SIG-M5 treated with dmso at 0.1 percent for 504 hours (cell line): ENCODE data around the gene ATP9B.
"Not testable (repeated sequence)": the region's sequence is repeated elsewhere in the genome, so short reads cannot be mapped to it uniquely, and the experiment has no call there.

ENCODE experiments used
- DNase-seq: peaks from one replicate; lab custom pipeline; 2025; ENCODE audit not compliant: unreplicated experiment; lab: John Stamatoyannopoulos, UW

The ATP9B gene

DNA sequence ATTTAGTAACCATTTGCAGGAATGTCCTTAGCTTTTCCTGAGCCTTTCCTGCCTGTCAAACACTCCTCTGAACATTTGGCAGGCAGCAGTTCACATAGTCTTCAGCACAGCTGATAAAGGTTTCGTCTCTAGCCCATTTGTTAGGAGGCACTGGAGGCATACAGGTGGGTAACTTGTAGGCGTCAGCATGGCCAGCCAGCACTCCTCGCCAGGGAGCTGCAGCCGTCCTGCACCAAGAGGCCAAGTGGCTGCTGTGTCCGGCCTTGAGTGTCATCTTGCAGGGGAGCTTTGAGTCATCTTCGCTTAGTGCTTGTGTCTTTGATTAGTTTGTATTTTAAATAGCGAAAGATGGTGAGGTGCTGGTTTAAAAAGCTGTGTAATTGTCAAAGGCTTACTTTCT lies 206.3 kb downstream of the ATP9B start:
- no peak for DNase-seq

DNA sequence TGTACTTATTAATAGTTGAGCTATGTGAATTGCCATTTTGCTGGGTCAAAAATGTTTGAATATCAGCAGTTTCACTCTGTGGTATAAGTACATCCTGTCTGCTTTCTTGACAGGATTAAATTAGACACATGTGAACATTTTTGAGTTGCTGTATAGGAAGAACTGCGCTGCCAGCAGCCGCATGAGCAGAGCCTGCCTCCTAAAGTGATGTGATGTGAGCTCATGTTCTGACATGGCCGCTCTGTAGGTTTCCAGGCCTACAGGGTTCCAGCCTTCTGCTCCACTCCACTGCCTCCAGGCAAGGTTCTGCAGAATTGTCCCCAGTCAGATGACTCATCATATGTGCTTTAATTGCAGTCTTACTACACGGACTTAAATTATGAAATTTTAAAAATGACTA lies 206.8 kb downstream of the ATP9B start:
- DNase-seq = no peak

DNA sequence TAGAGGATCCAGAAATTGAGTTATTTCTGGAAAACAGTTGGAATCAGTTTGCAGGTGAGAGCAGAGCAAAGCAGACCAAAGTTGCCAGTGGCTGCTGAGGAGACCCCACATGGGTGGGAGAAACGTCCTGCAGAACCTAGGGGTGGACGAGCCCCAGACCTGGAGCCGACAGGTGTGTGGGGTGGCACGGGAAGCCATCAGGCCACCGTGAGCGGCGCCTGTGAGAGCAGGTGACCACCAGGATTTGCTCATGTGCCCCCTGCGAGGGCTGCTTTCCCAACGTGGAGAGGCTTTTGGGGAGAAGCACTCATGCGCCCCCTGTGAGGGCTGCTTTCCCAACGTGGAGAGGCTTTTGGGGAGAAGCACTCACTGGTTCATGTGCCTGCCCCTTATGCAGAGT lies 209.7 kb downstream of the ATP9B start:
- no peak for DNase-seq

DNA sequence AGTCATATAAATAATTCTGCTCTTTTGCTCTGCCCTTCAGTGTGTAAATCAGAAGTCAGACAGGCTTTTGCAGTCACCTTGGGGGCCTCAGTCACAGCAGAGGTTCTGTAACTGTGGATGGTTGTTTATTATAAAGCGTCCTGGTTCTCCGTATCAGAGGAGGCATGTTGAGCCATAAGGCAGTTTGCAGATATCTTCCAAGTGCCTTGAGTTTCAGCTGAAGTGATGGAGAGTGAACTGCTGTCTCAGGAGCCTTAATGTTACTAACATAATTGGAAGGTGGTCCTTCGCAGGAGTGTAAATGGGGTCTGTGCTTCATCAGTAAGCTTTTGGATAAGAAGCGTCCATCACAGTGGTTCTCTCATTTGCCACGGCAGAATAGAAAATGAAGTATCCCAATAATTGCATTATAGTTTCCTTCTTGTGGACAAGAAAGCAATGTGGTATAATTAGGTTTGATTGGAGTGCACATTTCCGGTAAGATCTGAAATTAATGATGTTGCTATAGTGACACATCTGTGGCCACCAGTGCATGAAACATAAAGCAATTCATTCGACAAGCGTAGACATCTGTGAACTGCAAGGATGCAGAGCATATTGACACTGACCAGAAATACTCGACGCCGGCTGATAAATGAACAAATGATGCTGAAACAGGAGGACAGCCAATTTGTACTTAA lies 214.1 kb downstream of the ATP9B start:
- DNase-seq = no peak

DNA sequence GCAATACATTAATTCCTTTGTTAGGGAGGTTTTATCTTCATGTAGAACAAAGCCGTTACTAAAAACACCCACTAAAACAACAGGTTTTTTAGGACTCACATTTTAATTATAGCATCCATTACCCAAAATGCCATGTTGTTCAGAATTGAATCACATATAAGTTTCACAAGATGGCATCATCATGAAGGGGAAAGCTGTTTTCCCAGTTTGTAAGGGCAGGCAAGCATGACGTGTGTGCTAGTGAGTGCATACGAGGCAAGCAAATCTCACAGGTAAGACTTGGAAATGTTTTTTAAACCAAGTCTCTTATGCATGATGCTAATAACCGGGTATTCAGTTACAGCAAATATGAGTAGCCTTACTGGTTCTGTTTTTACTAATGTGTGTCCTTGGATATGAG lies 214.7 kb downstream of the ATP9B start:
- no peak for DNase-seq

DNA sequence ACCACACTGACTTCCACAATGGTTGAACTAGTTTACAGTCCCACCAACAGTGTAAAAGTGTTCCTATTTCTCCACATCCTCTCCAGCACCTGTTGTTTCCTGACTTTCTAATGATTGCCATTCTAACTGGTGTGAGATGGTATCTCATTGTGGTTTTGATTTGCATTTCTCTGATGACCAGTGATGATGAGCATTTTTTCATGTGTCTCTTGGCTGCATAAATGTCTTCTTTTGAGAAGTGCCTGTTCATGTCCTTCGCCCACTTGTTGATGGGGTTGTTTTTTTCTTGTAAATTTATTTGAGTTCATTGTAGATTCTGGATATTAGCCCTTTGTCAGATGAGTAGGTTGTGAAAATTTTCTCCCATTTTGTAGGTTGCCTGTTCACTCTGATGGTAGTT lies 216.0 kb downstream of the ATP9B start:
- not testable (repeated sequence) for DNase-seq

DNA sequence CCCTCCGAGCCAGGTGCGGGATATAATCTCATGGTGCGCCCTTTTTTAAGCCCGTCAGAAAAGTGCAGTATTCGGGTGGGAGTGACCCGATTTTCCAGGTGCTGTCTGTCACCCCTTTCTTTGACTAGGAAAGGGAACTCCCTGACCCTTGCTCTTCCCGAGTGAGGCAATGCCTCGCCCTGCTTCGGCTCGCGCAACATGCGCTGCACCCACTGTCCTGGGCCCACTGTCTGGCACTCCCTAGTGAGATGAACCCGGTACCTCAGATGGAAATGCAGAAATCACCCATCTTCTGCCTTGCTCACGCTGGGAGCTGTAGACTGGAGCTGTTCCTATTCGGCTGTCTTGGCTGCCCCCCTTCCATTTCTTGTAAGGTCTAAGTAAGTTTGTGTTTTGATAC lies 221.2 kb downstream of the ATP9B start:
- not testable (repeated sequence) for DNase-seq

DNA sequence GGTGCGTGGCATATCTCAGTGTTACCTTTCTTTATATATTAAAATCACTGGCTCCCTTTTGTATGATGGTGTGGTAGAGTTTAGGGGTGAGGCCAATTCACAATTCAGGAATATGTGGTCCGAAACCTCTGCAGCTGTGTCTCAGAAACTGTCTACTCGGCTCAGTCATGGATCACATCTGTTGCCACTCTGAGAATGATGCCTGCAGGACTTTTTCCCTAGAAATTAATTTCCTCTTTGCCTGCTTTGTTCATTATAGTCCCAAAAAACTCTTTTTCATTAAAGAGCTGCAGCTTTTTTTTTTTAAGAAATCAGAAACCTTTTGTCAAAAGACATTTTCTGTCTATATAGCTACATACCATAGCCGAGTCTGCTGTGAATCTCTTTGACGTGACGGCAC lies 221.7 kb downstream of the ATP9B start:
- DNase-seq = no peak

DNA sequence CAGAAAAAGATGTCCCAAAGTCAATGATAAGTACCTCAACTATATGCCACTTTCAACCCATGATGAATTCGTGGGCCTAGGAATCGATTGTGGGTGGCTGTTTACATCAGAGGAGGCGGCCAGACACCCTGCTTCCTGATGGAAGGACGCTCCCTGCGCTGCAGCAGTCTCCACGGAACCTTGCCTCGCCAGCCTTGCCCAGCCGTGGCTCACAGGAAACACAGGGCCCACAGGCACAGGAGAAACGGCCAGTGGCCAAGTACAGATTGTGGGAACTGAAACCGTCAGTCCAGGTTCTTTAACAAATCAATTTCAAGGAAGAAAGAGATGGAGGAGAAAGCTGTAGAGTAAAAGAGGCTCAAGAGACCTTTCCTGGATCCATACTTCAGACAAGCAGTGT lies 225.0 kb downstream of the ATP9B start:
- DNase-seq = no peak

DNA sequence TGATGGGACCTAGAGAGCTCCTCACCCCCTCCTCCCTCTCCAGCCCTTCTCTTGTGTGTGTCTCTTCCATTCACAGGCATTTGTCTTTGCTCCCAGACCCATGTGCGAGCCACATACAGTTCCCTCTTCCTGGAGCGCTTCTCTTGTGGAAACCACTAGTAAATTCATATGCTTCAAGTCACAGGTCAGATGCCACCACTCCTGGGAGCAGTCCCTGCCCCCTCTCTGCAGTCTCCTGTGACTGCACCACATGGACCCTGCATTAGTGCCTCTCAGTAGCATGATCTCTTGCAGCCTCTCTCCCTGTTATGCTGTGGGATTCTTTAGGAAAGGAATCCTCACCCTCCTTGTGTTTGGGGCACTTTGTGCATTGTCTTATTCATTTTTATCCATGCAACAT lies 230.1 kb downstream of the ATP9B start:
- no peak for DNase-seq

DNA sequence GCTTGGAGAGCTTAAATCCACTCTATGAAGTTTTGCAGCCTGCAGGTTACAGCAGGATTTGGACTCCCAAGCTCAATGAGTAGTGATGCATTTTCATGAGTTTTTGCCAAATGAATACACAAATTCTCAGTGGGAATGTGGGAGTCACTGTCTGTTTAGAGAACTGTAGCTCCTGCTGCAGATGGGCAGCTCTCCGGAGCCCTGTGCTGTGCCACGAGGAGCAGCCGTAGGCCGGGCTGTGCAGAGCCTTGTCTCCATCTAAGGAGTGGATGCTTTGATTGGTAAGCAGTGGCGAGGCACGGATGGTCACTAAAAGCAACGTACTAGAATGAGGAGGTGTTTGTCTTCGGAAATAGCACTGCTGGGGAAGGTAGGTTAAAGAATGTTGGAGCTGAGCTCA lies 230.5 kb downstream of the ATP9B start:
- no peak for DNase-seq

DNA sequence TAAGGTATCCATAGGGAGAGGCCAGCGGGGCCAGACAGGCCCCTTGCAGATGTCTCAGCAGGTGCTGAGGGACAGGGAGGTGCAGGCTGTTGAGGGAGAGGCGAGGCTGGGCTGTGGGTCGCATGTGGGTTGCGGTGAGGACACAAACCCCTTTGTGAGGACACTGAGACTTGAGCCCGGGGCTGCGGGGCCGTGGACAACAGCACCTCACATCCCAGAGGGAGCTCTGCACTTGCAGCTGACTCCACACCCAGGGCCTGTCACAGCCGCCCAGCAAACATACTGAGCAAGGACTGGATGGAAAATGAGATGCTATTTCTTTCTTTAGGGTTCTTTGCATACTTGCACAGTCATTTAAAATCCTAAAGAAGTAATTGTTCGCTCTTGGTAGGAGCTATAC lies 231.2 kb downstream of the ATP9B start:
- DNase-seq = no peak

DNA sequence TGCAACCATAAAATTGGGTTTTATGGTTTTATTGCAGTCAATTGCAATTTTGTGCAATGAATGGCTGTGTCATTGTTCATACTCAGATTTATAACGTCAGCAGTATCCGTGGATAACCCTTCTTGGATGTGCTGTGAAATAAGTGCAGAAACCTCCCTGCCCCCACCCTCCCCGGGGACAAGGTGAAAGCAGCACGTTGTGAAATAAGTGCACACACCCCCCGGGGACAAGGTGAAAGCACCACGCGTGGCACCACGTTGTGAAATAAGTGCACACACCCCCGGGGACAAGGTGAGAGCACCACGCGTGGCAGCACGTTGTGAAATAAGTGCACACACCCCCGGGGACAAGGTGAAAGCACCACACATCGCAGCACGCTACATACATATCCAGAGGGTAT lies 232.9 kb downstream of the ATP9B start:
- no peak for DNase-seq

DNA sequence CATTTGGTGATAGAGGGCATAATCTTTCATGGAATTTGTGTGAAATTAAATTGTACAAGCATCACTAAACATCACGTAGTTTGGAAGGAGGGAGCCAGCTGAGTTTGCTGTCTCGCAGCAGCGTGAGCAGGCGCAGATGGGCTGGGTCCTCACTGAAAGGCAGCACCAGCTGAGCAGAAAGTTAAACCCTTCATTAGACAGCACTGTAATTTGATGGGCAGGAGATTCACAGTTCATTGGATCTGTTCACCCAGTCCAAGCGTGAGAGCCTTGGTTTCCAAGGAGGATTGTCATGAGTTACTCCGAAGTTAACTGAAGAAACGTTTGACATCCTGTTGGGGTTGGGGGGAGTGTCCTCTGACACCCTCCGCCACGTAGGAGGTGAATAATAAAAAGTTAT lies 236.7 kb downstream of the ATP9B start:
- no peak for DNase-seq

DNA sequence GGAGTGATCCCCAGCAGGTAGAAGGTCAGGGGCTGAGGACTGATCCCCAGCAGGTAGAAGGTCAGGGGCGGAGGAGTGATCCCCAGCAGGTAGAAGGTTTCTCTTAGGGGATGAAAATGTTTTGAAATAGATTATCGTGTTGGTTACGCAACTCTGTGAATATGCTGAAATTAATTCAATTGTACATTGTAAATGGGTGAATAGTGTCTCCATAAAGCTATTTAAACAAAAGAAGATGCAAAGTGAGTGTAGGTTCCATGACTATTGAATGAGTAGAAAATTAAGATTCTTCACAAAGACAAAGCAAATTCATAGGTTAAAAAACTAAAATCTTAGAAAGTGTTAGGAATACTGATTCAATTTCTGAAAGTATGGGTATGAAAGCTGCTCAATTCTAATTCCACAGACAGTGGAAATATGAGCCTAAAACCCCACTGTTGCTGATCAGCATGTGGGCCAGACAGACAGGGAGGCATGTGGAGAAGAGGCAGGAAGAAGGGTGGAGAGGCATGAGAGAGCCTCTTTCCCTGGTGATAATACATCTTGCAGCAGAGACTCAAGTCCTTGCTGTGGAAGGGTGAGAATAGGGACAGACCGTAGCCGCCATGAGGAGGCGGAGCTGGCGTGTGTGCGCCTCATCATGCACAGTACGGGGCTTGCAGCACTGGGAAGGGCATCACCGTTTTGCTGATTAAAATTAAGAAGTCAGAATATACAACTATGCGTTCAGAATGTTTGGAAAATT lies 240.6 kb downstream of the ATP9B start:
- no peak for DNase-seq

DNA sequence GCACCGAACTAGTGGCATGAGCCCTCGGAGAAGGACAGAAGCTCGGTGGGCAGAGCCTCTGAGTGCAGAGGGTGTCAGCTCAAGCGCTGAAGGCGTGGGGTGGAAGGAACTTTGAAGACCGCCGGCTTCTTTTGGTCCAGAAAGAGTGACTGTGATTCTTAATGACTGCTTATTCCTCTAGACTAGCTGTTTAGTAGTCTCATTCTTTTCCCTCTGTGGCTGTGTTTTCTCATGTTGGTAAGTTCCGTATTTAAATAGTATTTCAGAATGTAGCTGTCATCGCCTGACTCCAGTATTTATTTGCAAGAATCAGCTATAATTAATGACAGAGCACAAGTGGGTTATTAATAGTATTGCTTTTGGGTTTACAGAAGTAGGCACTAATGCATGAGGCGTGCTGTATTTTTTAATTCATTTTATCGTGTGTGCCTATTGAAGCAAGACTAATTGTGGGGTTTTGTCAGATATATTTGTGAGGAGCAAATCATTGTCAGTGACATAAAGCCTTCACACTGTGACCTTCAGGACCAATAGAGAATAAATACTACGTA lies 245.7 kb downstream of the ATP9B start:
- DNase-seq = no peak

DNA sequence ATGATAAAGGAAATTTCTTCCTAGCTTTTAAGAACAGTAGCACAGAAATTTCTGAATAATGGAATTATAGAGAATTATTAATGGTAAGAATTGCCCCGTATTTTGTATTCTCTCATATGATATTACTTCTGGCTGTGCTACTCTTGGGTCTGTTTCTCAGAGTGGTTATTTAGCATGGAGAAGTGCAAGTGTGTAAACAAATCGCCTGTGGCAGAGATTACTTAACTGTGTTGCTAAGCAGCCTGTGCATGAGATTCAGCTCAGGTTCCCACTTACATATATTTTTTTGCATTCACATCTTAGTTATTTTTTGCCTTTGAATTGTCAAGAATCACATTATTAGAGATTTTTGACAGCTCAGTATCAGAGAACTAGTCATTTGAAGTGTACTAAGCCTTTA lies 246.4 kb downstream of the ATP9B start:
- no peak for DNase-seq

DNA sequence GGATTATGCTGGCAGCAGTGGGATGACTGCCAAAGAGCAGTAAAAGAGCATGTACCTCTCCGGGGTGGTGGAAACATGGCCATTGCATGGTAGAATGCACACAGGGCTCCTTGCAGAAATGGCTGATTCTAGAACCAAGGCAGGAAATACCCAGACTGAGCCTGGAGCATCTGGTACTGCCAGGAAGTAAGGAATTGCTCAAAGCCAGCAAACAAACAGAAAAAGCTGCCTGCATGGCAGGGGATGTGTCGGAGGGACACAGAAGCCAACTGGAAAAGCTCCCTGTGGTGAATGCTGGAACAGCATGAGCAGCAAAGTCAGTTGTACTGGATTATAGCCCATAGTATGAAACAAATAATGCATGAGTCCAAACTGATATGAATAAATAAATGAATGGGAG lies 248.5 kb downstream of the ATP9B start:
- no peak for DNase-seq

DNA sequence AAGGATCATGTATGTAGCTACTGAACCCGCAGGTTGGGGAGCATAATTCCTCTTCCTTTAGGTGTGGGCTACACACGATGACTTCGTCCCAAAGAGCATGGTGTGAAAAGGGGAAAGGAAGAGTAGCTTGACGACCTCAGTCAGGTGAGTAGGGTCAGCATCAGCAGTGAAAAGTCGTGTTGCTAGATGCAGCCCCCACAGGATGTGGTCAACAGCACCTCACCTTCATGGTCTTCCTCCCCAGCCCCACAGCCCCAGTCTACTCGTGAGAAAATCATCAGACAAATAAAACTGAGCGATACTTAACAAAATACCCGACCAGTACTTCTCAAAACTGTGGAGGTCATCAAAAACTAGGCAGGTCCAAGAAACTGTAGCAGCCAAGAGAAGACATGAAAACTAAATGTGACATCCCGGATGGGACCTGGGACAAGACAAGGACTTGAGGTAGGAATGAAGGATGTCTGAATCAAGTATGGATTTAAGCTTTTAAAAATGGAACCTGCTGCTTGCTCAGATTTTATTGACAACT lies 249.0 kb downstream of the ATP9B start:
- DNase-seq = no peak

DNA sequence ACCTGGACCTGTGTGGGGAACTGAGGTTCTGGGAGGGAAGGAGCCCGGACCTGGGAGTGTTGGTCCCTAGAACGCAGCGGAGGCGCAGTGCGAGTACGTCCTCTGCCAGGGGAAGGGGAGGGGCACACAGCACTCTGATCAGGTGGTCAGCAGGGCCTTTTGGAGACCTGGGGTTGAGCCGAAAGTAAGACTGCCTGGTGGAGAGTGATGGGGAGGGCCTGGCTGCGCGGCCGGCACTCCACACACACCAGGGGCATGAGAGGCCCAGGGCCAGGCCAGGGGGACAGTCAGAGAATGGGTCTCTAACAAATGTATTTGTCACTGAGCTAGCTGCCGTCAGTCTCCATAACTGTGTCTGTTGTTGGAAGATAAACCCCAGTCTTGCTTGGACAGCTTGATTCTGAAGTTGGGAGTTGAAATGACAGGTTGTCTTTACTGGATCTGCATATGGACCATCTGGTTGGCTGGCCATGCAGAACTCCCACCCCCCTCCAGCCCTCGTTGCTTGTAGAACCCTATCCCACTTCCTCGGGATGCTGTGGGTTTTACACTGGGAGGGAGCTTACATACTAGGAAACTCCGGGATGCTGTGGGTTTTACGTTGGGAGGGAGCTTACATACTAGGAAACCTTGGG lies 251.1 kb downstream of the ATP9B start:
- DNase-seq = no peak

DNA sequence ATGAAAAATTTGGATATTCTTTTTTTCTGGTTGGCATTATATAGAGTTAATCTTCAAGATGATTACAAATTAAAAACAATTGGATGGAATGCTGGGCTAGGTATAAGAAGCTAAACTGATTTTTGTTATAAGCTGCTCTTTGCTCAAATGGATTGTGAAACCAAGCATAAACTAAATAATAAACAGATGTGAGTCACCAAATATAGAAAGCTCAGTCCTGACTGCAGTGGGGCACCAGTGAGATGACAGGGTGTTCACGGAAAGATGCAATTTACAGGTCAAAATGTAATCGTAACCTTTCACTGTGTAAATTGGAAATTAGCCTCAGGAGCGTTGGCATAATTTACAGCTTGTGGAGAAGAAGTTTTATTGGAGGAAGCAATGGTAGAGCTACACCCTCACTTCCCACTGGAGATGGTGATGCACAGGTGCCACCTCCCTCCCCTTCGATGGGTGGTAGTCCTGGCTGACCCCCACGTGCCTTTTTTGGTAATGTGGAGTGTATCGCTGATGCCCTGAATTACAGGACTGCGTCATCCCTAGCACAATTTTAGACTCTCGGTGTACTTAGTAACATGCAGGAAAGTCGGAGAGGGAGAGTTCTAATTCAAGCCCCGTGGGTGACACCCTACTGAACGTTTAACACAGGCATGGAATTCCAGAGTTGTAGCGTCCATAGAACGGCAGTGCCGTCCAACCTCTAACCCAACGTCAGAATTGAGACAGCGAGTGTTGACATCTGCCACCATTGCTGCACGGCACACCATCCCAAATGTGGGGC lies 252.6 kb downstream of the ATP9B start:
- no peak for DNase-seq
